HG03521 (cell line): ENCODE results near the gene CCNT1.
"Not testable (repeated sequence)": the region's sequence is repeated elsewhere in the genome, so short reads cannot be mapped to it uniquely, and the experiment has no call there.

Source experiments
- ATAC-seq: cut with Tn5 transposase; IDR thresholded peaks from one replicate; pipeline ENCODE4 v1.9.1; 2021; ENCODE audit warnings: mild to moderate bottlenecking, moderate library complexity; ENCODE audit not compliant: unreplicated experiment

The CCNT1 gene

DNA sequence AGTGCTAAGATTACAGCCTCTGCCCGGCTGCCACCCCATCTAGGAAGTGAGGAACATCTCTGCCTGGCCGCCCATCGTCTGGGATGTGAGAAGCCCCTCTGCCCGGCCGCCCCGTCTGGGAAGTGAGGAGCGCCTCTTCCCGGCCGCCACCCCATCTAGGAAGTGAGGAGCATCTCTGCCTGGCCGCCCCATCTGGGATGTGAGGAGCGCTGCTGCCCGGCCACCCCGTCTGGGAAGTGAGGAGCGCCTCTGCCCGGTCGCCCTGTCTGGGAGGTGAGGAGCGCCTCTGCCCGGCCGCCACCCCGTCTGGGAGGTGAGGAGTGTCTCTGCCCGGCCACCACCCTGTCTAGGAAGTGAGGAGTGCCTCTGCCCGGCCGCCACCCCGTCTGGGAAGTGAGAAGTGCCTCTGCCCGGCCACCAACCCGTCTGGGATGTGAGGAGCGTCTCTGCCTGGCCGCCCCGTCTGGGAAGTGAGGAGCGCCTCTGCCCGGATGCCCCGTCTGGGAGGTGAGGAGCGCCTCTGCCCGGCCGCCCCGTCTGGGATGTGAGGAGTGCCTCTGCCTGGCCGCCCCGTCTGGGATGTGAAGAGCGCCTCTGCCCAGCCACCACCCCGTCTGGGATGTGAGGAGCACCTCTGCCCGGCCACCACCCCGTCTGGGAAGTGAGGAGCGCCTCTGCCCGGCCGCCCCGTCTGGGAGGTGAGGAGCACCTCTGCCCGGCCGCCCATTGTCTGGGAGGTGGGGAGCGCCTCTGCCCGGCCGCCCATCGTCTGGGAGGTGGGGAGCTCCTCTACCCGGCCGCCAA, 74.6 kb downstream of the CCNT1 start:
- not testable (repeated sequence) for ATAC-seq

DNA sequence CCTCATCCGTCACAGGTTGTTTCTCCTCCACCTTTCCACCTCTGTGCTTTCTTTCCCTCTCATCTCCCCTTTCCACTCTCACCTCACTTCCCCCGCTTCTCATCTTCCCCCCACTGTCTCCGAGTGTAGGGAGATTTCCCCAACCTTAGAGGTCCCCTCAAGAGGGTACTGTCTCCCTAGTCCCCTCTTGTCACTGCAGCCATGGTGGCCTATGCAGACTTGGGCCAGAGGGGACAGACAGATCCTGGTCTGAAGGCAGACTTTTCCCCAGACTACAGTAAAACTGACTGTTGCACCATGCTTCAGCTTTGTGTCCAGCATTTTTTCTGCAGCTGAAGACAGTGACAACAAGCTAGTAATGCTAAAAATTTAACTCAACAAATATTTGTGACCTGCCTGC, 75.7 kb downstream of the CCNT1 start:
- ATAC-seq: no peak

DNA sequence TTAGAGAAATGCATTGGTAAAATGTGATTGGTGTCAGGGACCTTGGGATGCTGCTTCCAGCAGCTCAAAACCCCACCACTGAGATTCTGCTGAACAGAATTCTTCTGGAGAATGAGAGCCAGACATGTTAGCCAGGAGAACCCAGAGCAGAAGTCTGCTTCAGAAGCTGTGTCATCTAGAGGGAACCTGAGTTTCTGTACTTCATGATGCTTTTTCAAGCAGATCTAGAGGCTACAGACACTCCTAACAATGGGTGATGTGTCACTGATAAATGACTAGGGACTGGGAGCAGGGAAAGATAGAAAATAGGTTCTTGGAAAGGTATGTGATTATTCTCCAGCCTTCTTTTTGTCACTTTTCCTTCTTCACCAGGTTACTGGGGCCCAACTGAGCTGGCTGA, 76.1 kb downstream of the CCNT1 start:
- ATAC-seq: no peak
